Stimulated activated CD4-positive, alpha-beta T cell treated with anti-CD3 and anti-CD28 coated beads, Interleukin-15, amount 100 ng/mL, for 48 hours (primary cell): ENCODE results near the gene CGB3.
"Not testable (repeated sequence)": the region's sequence is repeated elsewhere in the genome, so short reads cannot be mapped to it uniquely, and the experiment has no call there.

Experiments
- DNase-seq, 2 donors: peaks; one replicate each; pipeline ENCODE4 v3.0.0-alpha.2; 2020; ENCODE audit warnings: low read depth in 2 of 2

CGB3 gene

GRCh38 chr19:49024233-49024632 lies at the start of gene CGB3:
CGB3 (minus strand) TSS chr19:49024333; CDS start chr19:49023971, 362 bp downstream.
- DNase-seq: not testable (repeated sequence)

GRCh38 chr19:49071860-49072547 lies 47.9 kb upstream of the CGB3 start:
- DNase-seq: no peak

GRCh38 chr19:49070416-49070815 lies 46.3 kb upstream of the CGB3 start:
- DNase-seq: no peak

- no peak for DNase-seq
Measured at GRCh38 chr19:49069026-49069425, 44.9 kb upstream of the CGB3 start.

GRCh38 chr19:49067554-49067953 lies 43.4 kb upstream of the CGB3 start:
- no peak for DNase-seq

GRCh38 chr19:49065905-49066512 lies 41.9 kb upstream of the CGB3 start:
- no peak for DNase-seq

- no peak for DNase-seq
Measured at GRCh38 chr19:49064768-49065611, 40.9 kb upstream of the CGB3 start, which contains the start of gene NTF4. NTF4 (minus strand) TSS chr19:49064818; CDS start chr19:49061997, 2,821 bp downstream.

GRCh38 chr19:49064029-49064629 lies 40.0 kb upstream of the CGB3 start:
- DNase-seq: no peak

- no peak for DNase-seq
Measured at GRCh38 chr19:49061445-49061844, 37.3 kb upstream of the CGB3 start.

- DNase-seq: no peak
Measured at GRCh38 chr19:49061000-49061399, 36.9 kb upstream of the CGB3 start.

GRCh38 chr19:49059053-49059452 lies 34.9 kb upstream of the CGB3 start:
- DNase-seq: no peak

- peak in 1 of 2 donors; percentile 26 for DNase-seq
Measured at GRCh38 chr19:49058562-49058961, 34.4 kb upstream of the CGB3 start.

- DNase-seq: peak in 1 of 2 donors; percentile 16
Measured at GRCh38 chr19:49057636-49058234, 33.6 kb upstream of the CGB3 start, which contains the start of gene CGB7. CGB7 (minus strand) TSS chr19:49057749; CDS start chr19:49055375, 2,374 bp downstream.

- DNase-seq: not testable (repeated sequence)
Measured at GRCh38 chr19:49056902-49057596, 32.9 kb upstream of the CGB3 start.

GRCh38 chr19:49056101-49056901 lies 32.2 kb upstream of the CGB3 start:
- peak in 1 of 2 donors; percentile 22 for DNase-seq

- DNase-seq: not testable (repeated sequence)
Measured at GRCh38 chr19:49050376-49051033, 26.4 kb upstream of the CGB3 start.

GRCh38 chr19:49049834-49050233 lies 25.7 kb upstream of the CGB3 start:
- not testable (repeated sequence) for DNase-seq

- not testable (repeated sequence) for DNase-seq
Measured at GRCh38 chr19:49049011-49049410, 24.9 kb upstream of the CGB3 start, which contains the start of gene CGB8. CGB8 (minus strand) TSS chr19:49049111; CDS start chr19:49048739, 372 bp downstream.

- DNase-seq: not testable (repeated sequence)
Measured at GRCh38 chr19:49043548-49043947, 19.4 kb upstream of the CGB3 start, which contains the start of gene CGB5. CGB5 (plus strand) TSS chr19:49043848; CDS start chr19:49044210, 362 bp downstream.
